SJSA1 (cell line): Measurements from ENCODE around the gene ZNF335. TPM values are rescaled to one million over a fixed set of nuclear protein-coding genes. Genes with fewer than 3 reads are reported as not detected.

Experiments used
- DNase-seq, 2 experiments: peaks; one replicate each; pipeline ENCODE4 v3.0.0-alpha.2; 2015 to 2020; ENCODE audit warnings: low spot score in 2 of 2, low read depth in 1 of 2
- H3K27ac ChIP-seq: fragments of 250-450 bp; sonication (Bioruptor Pico); 2 replicates; pipeline ENCODE4 v1.5.1; 2020; ENCODE audit warnings: mild to moderate bottlenecking, moderate library complexity
- H3K27me3 ChIP-seq: fragments of 250-450 bp; sonication (Bioruptor Pico); replicated peaks from 2 replicates; pipeline ENCODE4 v1.5.1; 2020; ENCODE audit warnings: mild to moderate bottlenecking, moderate library complexity
- H3K36me3 ChIP-seq: fragments of 250-450 bp; sonication (Bioruptor Pico); 2 replicates; pipeline ENCODE4 v1.5.1; 2020; ENCODE audit warnings: mild to moderate bottlenecking
- H3K4me1 ChIP-seq: fragments of 250-450 bp; sonication (Bioruptor Pico); replicated peaks from 2 replicates; pipeline ENCODE4 v1.6.1; 2021; ENCODE audit warnings: mild to moderate bottlenecking
- H3K4me3 ChIP-seq: fragments of 250-450 bp; sonication (Bioruptor Pico); 2 replicates; pipeline ENCODE4 v1.5.1; 2020; ENCODE audit warnings: mild to moderate bottlenecking
- H3K9me3 ChIP-seq: fragments of 250-450 bp; sonication (Bioruptor Pico); replicated peaks from 2 replicates; pipeline ENCODE4 v1.5.1; 2020; ENCODE audit warnings: mild to moderate bottlenecking
- total RNA-seq: library from RNA; depleted of rRNA; stranded (reverse); fragments of >200 nt; shearing (Covaris generic); gene quantifications from 2 replicates; pipeline ENCODE4 v1.2.3, GENCODE V29; 2014

ZNF335 gene
- total RNA-seq, 1 experiment from 2014 or later = 12.2 TPM

- Histone ChIP-seq H3K9me3 (no peaks in the 10 kb centered on the region), H3K4me1 (peaks cover 26% of the 10 kb centered on the region), H3K4me3 (peak overlapping the region; percentile 69), H3K36me3 (peaks cover 47% of the 10 kb centered on the region), H3K27ac (peak overlapping the region; percentile 100), H3K27me3 (no peaks in the 10 kb centered on the region)
- peak in 1 of 2 experiments; percentile 24 for DNase-seq
Measured at GRCh38 chr20:45970646-45971424, 1.2 kb downstream of the ZNF335 start.

GRCh38 chr20:45969712-45970634, 2.0 kb downstream of the ZNF335 start:
- DNase-seq = peak in 1 of 2 experiments; percentile 47

GRCh38 chr20:45968801-45969711, 2.9 kb downstream of the ZNF335 start:
- no peak overlapping the region for H3K4me3 ChIP-seq
- H3K27ac ChIP-seq = 0 out of 2 replicates have a peak overlapping the region, but pooled peaks have one; percentile 13
- peaks cover 62% of the 10 kb centered on the region for H3K36me3 ChIP-seq
- H3K27me3 ChIP-seq = no peaks in the 10 kb centered on the region
- DNase-seq = peak in 1 of 2 experiments; percentile 19
- no peaks in the 10 kb centered on the region for H3K9me3 ChIP-seq
- peaks cover 26% of the 10 kb centered on the region for H3K4me1 ChIP-seq

More at GRCh38 chr20:45969712-45970634, 2.0 kb downstream of the ZNF335 start:
- Histone ChIP-seq H3K4me3 (peak overlapping the region; percentile 69; the same call in 1 of the 2 replicates), H3K9me3 (no peaks in the 10 kb centered on the region), H3K4me1 (peaks cover 26% of the 10 kb centered on the region), H3K36me3 (peaks cover 55% of the 10 kb centered on the region), H3K27me3 (no peaks in the 10 kb centered on the region), H3K27ac (no peak overlapping the region)

GRCh38 chr20:45968081-45968671, 3.8 kb downstream of the ZNF335 start:
- Histone ChIP-seq H3K4me1 (peaks cover 26% of the 10 kb centered on the region), H3K36me3 (peaks cover 71% of the 10 kb centered on the region), H3K4me3 (no peak overlapping the region), H3K27me3 (no peaks in the 10 kb centered on the region), H3K9me3 (no peaks in the 10 kb centered on the region), H3K27ac (no peak overlapping the region)
- no peak for DNase-seq

GRCh38 chr20:45967551-45968080, 4.4 kb downstream of the ZNF335 start:
- no peak overlapping the region for H3K27ac ChIP-seq
- peaks cover 77% of the 10 kb centered on the region for H3K36me3 ChIP-seq
- H3K9me3 ChIP-seq = no peaks in the 10 kb centered on the region
- H3K27me3 ChIP-seq = no peaks in the 10 kb centered on the region
- no peak overlapping the region for H3K4me3 ChIP-seq
- DNase-seq = no peak
- peaks cover 22% of the 10 kb centered on the region for H3K4me1 ChIP-seq

GRCh38 chr20:45965169-45966002, 6.6 kb downstream of the ZNF335 start:
- Histone ChIP-seq H3K9me3 (no peaks in the 10 kb centered on the region), H3K36me3 (peaks cover 86% of the 10 kb centered on the region)

GRCh38 chr20:45964006-45964400, 8.0 kb downstream of the ZNF335 start:
- Histone ChIP-seq H3K9me3 (no peaks in the 10 kb centered on the region), H3K4me1 (peaks cover 6% of the 10 kb centered on the region), H3K36me3 (peaks cover 93% of the 10 kb centered on the region), H3K27ac (no peak overlapping the region), H3K27me3 (no peaks in the 10 kb centered on the region), H3K4me3 (no peak overlapping the region)
- no peak for DNase-seq

More at GRCh38 chr20:45965169-45966002, 6.6 kb downstream of the ZNF335 start:
- Histone ChIP-seq H3K27ac (no peak overlapping the region), H3K4me1 (peaks cover 20% of the 10 kb centered on the region), H3K4me3 (no peak overlapping the region), H3K27me3 (no peaks in the 10 kb centered on the region)
- DNase-seq = no peak

- peaks cover 93% of the 10 kb centered on the region for H3K36me3 ChIP-seq
- no peak for DNase-seq
- no peaks in the 10 kb centered on the region for H3K4me1 ChIP-seq
- no peak overlapping the region for H3K27ac ChIP-seq
- no peaks in the 10 kb centered on the region for H3K27me3 ChIP-seq
- H3K9me3 ChIP-seq = no peaks in the 10 kb centered on the region
- H3K4me3 ChIP-seq = no peak overlapping the region
Measured at GRCh38 chr20:45963059-45964005, 8.7 kb downstream of the ZNF335 start.

GRCh38 chr20:45962031-45962755, 9.8 kb downstream of the ZNF335 start:
- H3K4me3 ChIP-seq = no peak overlapping the region
- no peaks in the 10 kb centered on the region for H3K9me3 ChIP-seq
- H3K27me3 ChIP-seq = no peaks in the 10 kb centered on the region
- no peaks in the 10 kb centered on the region for H3K4me1 ChIP-seq
- no peak for DNase-seq
- H3K36me3 ChIP-seq = peaks cover 91% of the 10 kb centered on the region
- no peak overlapping the region for H3K27ac ChIP-seq

GRCh38 chr20:45959956-45960630, 11.9 kb downstream of the ZNF335 start:
- Histone ChIP-seq H3K9me3 (no peaks in the 10 kb centered on the region), H3K4me1 (no peaks in the 10 kb centered on the region), H3K27ac (no peak overlapping the region), H3K27me3 (no peaks in the 10 kb centered on the region), H3K36me3 (peaks cover 86% of the 10 kb centered on the region), H3K4me3 (no peak overlapping the region)
- no peak for DNase-seq
